Endodermal cell (in vitro differentiated cells): ENCODE data around the gene BGN. TPM values are rescaled to one million over a fixed set of nuclear protein-coding genes. Genes with fewer than 3 reads are reported as not detected.

Source experiments
- DNase-seq: peaks from one replicate; pipeline ENCODE4 v3.0.0-alpha.2; 2017
- H3K27ac ChIP-seq: 2 replicates; pipeline ENCODE4 v1.5.1; 2013; ENCODE audit warnings: mild to moderate bottlenecking, low read depth, low read length, moderate library complexity
- H3K27me3 ChIP-seq: 2 replicates; pipeline ENCODE4 v1.6.1; 2013; ENCODE audit warnings: mild to moderate bottlenecking, low read length, moderate library complexity; ENCODE audit not compliant: insufficient read depth, control insufficient read depth, poor library complexity, severe bottlenecking
- H3K36me3 ChIP-seq: 2 replicates; pipeline ENCODE4 v1.7.0; 2013; ENCODE audit warnings: mild to moderate bottlenecking, low read length, moderate library complexity; ENCODE audit not compliant: control insufficient read depth, insufficient read depth
- H3K4me1 ChIP-seq: one replicate; pipeline ENCODE4 v1.7.0; 2013; ENCODE audit warnings: low read length; ENCODE audit not compliant: control insufficient read depth, insufficient read depth
- H3K4me3 ChIP-seq: 2 replicates; pipeline ENCODE4 v1.5.1; 2013; ENCODE audit warnings: mild to moderate bottlenecking, low read length, moderate library complexity
- H3K9ac ChIP-seq: 2 replicates; pipeline ENCODE4 v1.6.1; 2013; ENCODE audit warnings: mild to moderate bottlenecking, low read length, moderate library complexity; ENCODE audit not compliant: poor library complexity, severe bottlenecking; ENCODE audit errors: extremely low read depth
- H3K9me3 ChIP-seq: 2 replicates; pipeline ENCODE4 v1.6.1; 2013; ENCODE audit warnings: mild to moderate bottlenecking, low read length, moderate library complexity; ENCODE audit not compliant: control insufficient read depth
- H3K27ac Mint-ChIP-seq: 2 replicates; pipeline ENCODE4 v1.8.0; 2020; ENCODE audit warnings: mixed read lengths
- H3K27me3 Mint-ChIP-seq: 2 replicates; pipeline ENCODE4 v1.8.0; 2021; ENCODE audit warnings: mild to moderate bottlenecking, mixed read lengths; ENCODE audit not compliant: insufficient read depth
- H3K36me3 Mint-ChIP-seq: 2 replicates; pipeline ENCODE4 v1.8.0; 2020; ENCODE audit warnings: low read depth, mixed read lengths
- H3K4me1 Mint-ChIP-seq: 2 replicates; pipeline ENCODE4 v1.8.0; 2020; ENCODE audit warnings: mixed read lengths
- H3K4me3 Mint-ChIP-seq: 2 replicates; pipeline ENCODE4 v1.8.0; 2020; ENCODE audit warnings: mild to moderate bottlenecking, moderate library complexity, mixed read lengths
- H3K9me3 Mint-ChIP-seq: 2 replicates; pipeline ENCODE4 v1.8.0; 2020; ENCODE audit warnings: mild to moderate bottlenecking, mixed read lengths
- CTCF ChIP-seq: fragments of 200-600 bp; sonication (generic); conservative IDR thresholded peaks from 2 replicates; pipeline ENCODE4 v1.5.0; 2021; ENCODE audit warnings: antibody characterized with exemption, mild to moderate bottlenecking
- WGBS, 2 experiments: methylation state at CpG; one replicate each; pipeline versions ENCODE4 v1.1.5 to v1.1.7; 2013; ENCODE audit warnings: missing lambda C conversion rate in 2 of 2, mixed read lengths in 1 of 2; ENCODE audit not compliant: insufficient coverage in 1 of 2, insufficient read length in 1 of 2; 5-methylcytosine and 5-hydroxymethylcytosine counted together
- total RNA-seq, 2 donors: library from RNA; stranded (reverse); fragmentation: NEBNext Ultra II Directional in 1 of 2; extraction: Animal tissue kit (Norgen Biotek cat#: 25700) in 1 of 2; gene quantifications; 2 replicates in 1 of 2; 3 replicates in 1 of 2; pipeline ENCODE4 v1.2.1, GENCODE V29; 2021

Gene BGN
- total RNA-seq, 2 donors from 2014 or later = 1.2 to 1.6 TPM

GRCh38 chrX:153468008-153468580 lies 26.7 kb upstream of the BGN start:
- Mint-ChIP-seq H3K4me1 (no peaks in the 10 kb centered on the region), H3K27me3 (no peaks in the 10 kb centered on the region), H3K27ac (no peak overlapping the region), H3K9me3 (peaks cover 67% of the 10 kb centered on the region), H3K36me3 (peaks cover 3% of the 10 kb centered on the region), H3K4me3 (no peak overlapping the region)
- no peak overlapping the region for H3K4me3 ChIP-seq
- no peak for DNase-seq
- H3K27me3 ChIP-seq = no peaks in the 10 kb centered on the region
- no peaks in the 10 kb centered on the region for H3K36me3 ChIP-seq
- no peaks in the 10 kb centered on the region for H3K4me1 ChIP-seq
- no peak for TF ChIP-seq CTCF
- 94% methylated on average over 10 of the region's 12 CpGs; no CpG with 5 or more reads in 1 of the 2 experiments for WGBS, 2 experiments
- no peak overlapping the region for H3K9ac ChIP-seq
- H3K27ac ChIP-seq = no peak overlapping the region
- H3K9me3 ChIP-seq = no peaks in the 10 kb centered on the region

- peak; percentile 73 for DNase-seq
- 0% methylated on average over 6 to 30 of the region's 32 CpGs for WGBS, 2 experiments
- H3K4me3 Mint-ChIP-seq = peak overlapping the region; percentile 74
Measured at GRCh38 chrX:153469811-153470410, 24.9 kb upstream of the BGN start.

More at GRCh38 chrX:153469811-153470410, 24.9 kb upstream of the BGN start:
- peak; percentile 45 for TF ChIP-seq CTCF
- Histone ChIP-seq H3K27ac (no peak overlapping the region), H3K27me3 (peaks cover under 1% of the 10 kb centered on the region), H3K4me1 (no peaks in the 10 kb centered on the region), H3K36me3 (no peaks in the 10 kb centered on the region), H3K9me3 (no peaks in the 10 kb centered on the region), H3K4me3 (peak overlapping the region; percentile 82), H3K9ac (peak overlapping the region; percentile 25)
- Mint-ChIP-seq H3K4me1 (no peaks in the 10 kb centered on the region), H3K36me3 (no peaks in the 10 kb centered on the region), H3K27ac (no peak overlapping the region), H3K27me3 (peaks cover 8% of the 10 kb centered on the region), H3K9me3 (peaks cover 58% of the 10 kb centered on the region)
